HCT116 (cell line): ENCODE results near the gene SMC4. TPM values are rescaled to one million over a fixed set of nuclear protein-coding genes. Genes with fewer than 3 reads are reported as not detected.

ENCODE experiments used
- ATAC-seq: fragments of 200-7000 bp; cut with Tn5 transposase; 2 replicates; pipeline ENCODE4 v1.9.1; 2020; ENCODE audit warnings: mild to moderate bottlenecking, moderate library complexity
- BruUV-seq: library from RNA; stranded (reverse); fragments of 400-500 nt; replicated peaks from 2 replicates; lab custom pipeline; 2021; lab: Mats Ljungman, UMichigan
- CTCF ChIA-PET: fragments of 300-600 bp; sonication (Branson Sonifier 250); formaldehyde crosslinking; loops from one replicate; lab custom pipeline; 2021; ENCODE audit warnings: antibody characterized with exemption; lab: Charles Lee
- POLR2A ChIA-PET: fragments of 300-600, 350-600 bp; sonication (Branson Sonifier 250); formaldehyde crosslinking; loops from one replicate; lab custom pipeline; 2021; ENCODE audit warnings: antibody characterized with exemption; lab: Charles Lee
- RAD21 ChIA-PET, 2 experiments: fragments of 300-600 bp; sonication (Branson Sonifier 250); formaldehyde crosslinking; loops; one replicate each; lab custom pipeline; 2023; ENCODE audit warnings: low total read pairs in 2 of 2; ENCODE audit not compliant: uncharacterized antibody in 2 of 2, unreplicated experiment in 2 of 2, low non-redundant PET in 1 of 2; lab: Charles Lee
- DNase-seq: peaks from one replicate; pipeline ENCODE4 v3.0.0-alpha.2; 2010; ENCODE audit warnings: low read depth, low spot score
- H2AFZ ChIP-seq: fragments of 200-600 bp; shearing (Covaris generic), sonication (generic); 2 replicates; pipeline ENCODE4 v1.6.1; 2017; ENCODE audit warnings: low read depth, mixed run types, mixed read lengths, antibody characterized with exemption, low read length; ENCODE audit not compliant: poor library complexity, severe bottlenecking
- H3K27ac ChIP-seq: 2 replicates; pipeline ENCODE4 v1.5.1; 2012; ENCODE audit warnings: low read depth, low read length
- H3K27me3 ChIP-seq: fragments of 200-600 bp; sonication (generic); 2 replicates; pipeline ENCODE4 v1.6.1; 2016; ENCODE audit warnings: mixed run types, low read length, mixed read lengths; ENCODE audit not compliant: insufficient read depth
- H3K36me3 ChIP-seq, 2 experiments: fragments of 200-500 bp in 1 of 2; fragments of 200-600 bp in 1 of 2; sonication (Bioruptor generic) in 1 of 2; sonication (generic) in 1 of 2; 2 replicates each; pipeline versions ENCODE4 v1.5.1 to v1.6.1; 2014 to 2016; ENCODE audit warnings: low read length in 2 of 2, inconsistent platforms in 1 of 2, mixed read lengths in 1 of 2, mixed run types in 1 of 2; ENCODE audit not compliant: insufficient read depth in 2 of 2, control insufficient read depth in 1 of 2
- H3K4me1 ChIP-seq, 2 experiments: fragments of 200-600 bp in 1 of 2; sonication (generic) in 1 of 2; 2 replicates each; pipeline versions ENCODE4 v1.5.1 to v1.6.1; 2012 to 2017; ENCODE audit warnings: low read length in 2 of 2, inconsistent platforms in 1 of 2, mild to moderate bottlenecking in 1 of 2, mixed read lengths in 1 of 2, mixed run types in 1 of 2, moderate library complexity in 1 of 2; ENCODE audit not compliant: insufficient read depth in 2 of 2, control insufficient read depth in 1 of 2
- H3K4me2 ChIP-seq: fragments of 200-600 bp; sonication (generic); 2 replicates; pipeline ENCODE4 v1.6.1; 2017; ENCODE audit warnings: mixed run types, low read length, mixed read lengths
- H3K4me3 ChIP-seq, 2 experiments: fragments of 200-600 bp in 1 of 2; sonication (generic) in 1 of 2; replicated peaks in 1 of 2; 2 replicates each; pipeline ENCODE4 v1.5.1; 2011 to 2016; ENCODE audit warnings: low read length in 2 of 2, control low read depth in 1 of 2, low read depth in 1 of 2, mild to moderate bottlenecking in 1 of 2, mixed read lengths in 1 of 2, mixed run types in 1 of 2
- H3K79me2 ChIP-seq: fragments of 200-600 bp; sonication (generic); 2 replicates; pipeline ENCODE4 v1.6.1; 2017; ENCODE audit warnings: mild to moderate bottlenecking, mixed run types, low read length, moderate library complexity, mixed read lengths; ENCODE audit not compliant: insufficient read depth
- H3K9ac ChIP-seq: fragments of 200-600 bp; sonication (generic); 2 replicates; pipeline ENCODE4 v1.6.1; 2016; ENCODE audit warnings: low read length, mixed read lengths
- H3K9me2 ChIP-seq: fragments of 200-600 bp; sonication (generic), shearing (Covaris generic); 2 replicates; pipeline ENCODE4 v1.6.1; 2017; ENCODE audit warnings: mixed run types, mild to moderate bottlenecking, moderate library complexity; ENCODE audit not compliant: insufficient read depth
- H3K9me3 ChIP-seq, 2 experiments: fragments of 200-500 bp in 1 of 2; fragments of 200-600 bp in 1 of 2; sonication (Bioruptor generic) in 1 of 2; sonication (generic) in 1 of 2; 2 replicates each; pipeline ENCODE4 v1.6.1; 2014 to 2017; ENCODE audit warnings: low read length in 2 of 2, mixed read lengths in 2 of 2, inconsistent platforms in 1 of 2, low read depth in 1 of 2, mild to moderate bottlenecking in 1 of 2, mixed run types in 1 of 2, moderate library complexity in 1 of 2; ENCODE audit not compliant: control insufficient read depth in 1 of 2, insufficient read depth in 1 of 2
- H4K20me1 ChIP-seq: fragments of 200-600 bp; sonication (generic), shearing (Covaris generic); 2 replicates; pipeline ENCODE4 v1.6.1; 2017; ENCODE audit warnings: mixed run types, mild to moderate bottlenecking, moderate library complexity; ENCODE audit not compliant: insufficient read depth
- CBX3 ChIP-seq: IDR thresholded peaks from 2 replicates; pipeline ENCODE4 v1.6.1; 2012; ENCODE audit warnings: low read depth
- ELF1 ChIP-seq: IDR thresholded peaks from 2 replicates; pipeline ENCODE4 v1.6.1; 2012; ENCODE audit warnings: low read depth, borderline replicate concordance
- POLR2A ChIP-seq: IDR thresholded peaks from 2 replicates; pipeline ENCODE4 v1.7.0; 2011; ENCODE audit warnings: borderline replicate concordance; ENCODE audit not compliant: insufficient read depth, insufficient read length; ENCODE audit errors: extremely low read depth
- RAD21 ChIP-seq: IDR thresholded peaks from 2 replicates; pipeline ENCODE4 v1.6.1; 2012; ENCODE audit warnings: low read depth, mild to moderate bottlenecking
- SIN3A ChIP-seq: IDR thresholded peaks from 2 replicates; pipeline ENCODE4 v1.6.1; 2012; ENCODE audit warnings: low read depth
- YY1 ChIP-seq: IDR thresholded peaks from 2 replicates; pipeline ENCODE4 v1.6.1; 2011; ENCODE audit warnings: low read length, low read depth, moderate library complexity, mild to moderate bottlenecking; ENCODE audit not compliant: insufficient replicate concordance; ENCODE audit errors: extremely low read depth
- ZFX ChIP-seq: fragments of 450-650 bp; IDR thresholded peaks from 2 replicates; pipeline ENCODE4 v1.6.1; 2017
- ZNF274 ChIP-seq: fragments of 200-500 bp; sonication (Bioruptor generic); IDR thresholded peaks from 2 replicates; pipeline ENCODE4 v1.6.1; 2014; ENCODE audit warnings: mild to moderate bottlenecking, low read depth, low read length, inconsistent platforms
- intact Hi-C: fragments of 100-400 bp; cut with micrococcal nuclease; formaldehyde crosslinking; loops from 2 replicates; pipeline ENCODE4 v1.10.0; 2022
- total RNA-seq: library from RNA; stranded (reverse); gene quantifications from one replicate; pipeline ENCODE4 v1.2.1, GENCODE V29; 2021; ENCODE audit not compliant: unreplicated experiment
- TF ChIP-seq, protein P1 (sequence below): IDR thresholded peaks from 2 replicates; pipeline ENCODE4 v1.6.1; 2012; ENCODE audit warnings: low read depth
- TF ChIP-seq, protein P2 (sequence below): IDR thresholded peaks from 2 replicates; pipeline ENCODE4 v1.6.1; 2012
- TF ChIP-seq, protein P3 (sequence below): IDR thresholded peaks from 2 replicates; pipeline ENCODE4 v1.6.1; 2012

The SMC4 gene
- total RNA-seq, 1 experiment from 2014 or later: 123 TPM

DNA sequence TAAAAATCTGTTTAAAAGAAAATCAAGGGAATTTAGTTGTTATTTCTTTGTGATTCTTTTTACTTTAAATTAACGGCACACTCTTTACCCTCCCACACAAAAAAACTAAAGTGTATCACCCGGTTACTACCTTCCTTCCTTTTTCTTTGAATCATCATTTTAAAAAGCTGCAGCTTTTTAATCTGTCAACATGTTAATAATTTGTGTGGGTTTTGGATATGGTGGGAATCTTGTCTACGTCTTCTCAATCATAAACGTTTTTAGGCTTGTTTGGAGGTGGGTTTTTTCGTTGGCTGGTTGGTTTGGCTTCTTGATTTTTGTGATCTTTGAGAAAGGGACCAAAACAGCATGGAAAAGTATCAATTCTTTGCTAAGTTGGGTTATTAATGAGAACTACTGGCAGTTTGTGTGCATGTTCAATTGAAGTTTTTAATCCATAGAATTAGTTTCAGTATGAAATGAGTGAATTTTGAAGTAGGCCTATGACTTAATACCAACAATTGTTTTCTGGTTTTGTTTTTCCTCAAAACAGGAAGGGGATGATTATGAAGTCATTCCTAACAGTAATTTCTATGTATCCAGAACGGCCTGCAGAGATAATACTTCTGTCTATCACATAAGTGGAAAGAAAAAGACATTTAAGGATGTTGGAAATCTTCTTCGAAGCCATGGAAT is 4.5 kb downstream of the SMC4 start (continued):
- TF ChIP-seq SIN3A: no peak
- no peak for TF ChIP-seq RAD21
- TF ChIP-seq POLR2A: no peak
- TF ChIP-seq, protein P1, sequence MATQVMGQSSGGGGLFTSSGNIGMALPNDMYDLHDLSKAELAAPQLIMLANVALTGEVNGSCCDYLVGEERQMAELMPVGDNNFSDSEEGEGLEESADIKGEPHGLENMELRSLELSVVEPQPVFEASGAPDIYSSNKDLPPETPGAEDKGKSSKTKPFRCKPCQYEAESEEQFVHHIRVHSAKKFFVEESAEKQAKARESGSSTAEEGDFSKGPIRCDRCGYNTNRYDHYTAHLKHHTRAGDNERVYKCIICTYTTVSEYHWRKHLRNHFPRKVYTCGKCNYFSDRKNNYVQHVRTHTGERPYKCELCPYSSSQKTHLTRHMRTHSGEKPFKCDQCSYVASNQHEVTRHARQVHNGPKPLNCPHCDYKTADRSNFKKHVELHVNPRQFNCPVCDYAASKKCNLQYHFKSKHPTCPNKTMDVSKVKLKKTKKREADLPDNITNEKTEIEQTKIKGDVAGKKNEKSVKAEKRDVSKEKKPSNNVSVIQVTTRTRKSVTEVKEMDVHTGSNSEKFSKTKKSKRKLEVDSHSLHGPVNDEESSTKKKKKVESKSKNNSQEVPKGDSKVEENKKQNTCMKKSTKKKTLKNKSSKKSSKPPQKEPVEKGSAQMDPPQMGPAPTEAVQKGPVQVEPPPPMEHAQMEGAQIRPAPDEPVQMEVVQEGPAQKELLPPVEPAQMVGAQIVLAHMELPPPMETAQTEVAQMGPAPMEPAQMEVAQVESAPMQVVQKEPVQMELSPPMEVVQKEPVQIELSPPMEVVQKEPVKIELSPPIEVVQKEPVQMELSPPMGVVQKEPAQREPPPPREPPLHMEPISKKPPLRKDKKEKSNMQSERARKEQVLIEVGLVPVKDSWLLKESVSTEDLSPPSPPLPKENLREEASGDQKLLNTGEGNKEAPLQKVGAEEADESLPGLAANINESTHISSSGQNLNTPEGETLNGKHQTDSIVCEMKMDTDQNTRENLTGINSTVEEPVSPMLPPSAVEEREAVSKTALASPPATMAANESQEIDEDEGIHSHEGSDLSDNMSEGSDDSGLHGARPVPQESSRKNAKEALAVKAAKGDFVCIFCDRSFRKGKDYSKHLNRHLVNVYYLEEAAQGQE: no peak
- TF ChIP-seq ELF1: no peak
- TF ChIP-seq YY1: no peak
- TF ChIP-seq CBX3: no peak

DNA sequence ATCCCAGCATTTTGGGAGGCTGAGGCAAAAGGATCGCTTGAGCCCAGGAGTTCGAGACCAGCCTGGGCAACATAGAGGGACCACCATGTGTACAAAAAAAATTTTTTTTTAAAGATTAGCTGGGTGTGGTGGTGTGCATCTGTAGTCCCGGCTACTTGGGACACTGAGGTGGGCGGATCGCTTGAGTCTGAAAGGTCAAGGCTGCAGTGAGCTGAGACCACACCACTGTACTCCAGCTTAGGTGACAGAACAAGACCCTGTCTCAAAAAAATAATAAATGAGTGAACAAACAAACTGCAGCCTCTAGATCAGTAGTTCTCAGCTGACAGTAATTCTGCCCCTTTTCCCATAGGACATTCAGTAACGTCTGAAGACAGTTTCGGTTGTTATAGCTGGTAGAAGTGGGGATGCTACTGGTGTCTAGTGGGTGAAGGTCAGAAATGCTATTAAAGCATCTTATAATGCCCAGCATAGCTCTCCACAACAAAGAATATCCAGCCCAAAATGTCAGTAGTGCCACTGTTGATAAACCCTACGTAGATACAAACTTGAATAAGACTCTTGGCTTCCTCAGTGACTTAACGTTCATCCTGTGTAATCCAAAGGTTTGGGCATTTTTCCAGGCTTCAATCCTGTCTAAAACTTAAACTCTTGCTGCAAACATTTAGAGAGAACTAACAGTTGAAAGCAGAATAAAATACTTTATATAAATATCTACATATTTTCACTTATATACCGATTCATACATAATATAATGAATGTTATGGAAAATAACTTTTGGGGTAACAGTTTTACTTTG is 10.6 kb downstream of the SMC4 start:
- H3K4me1 ChIP-seq: no peaks in the 10 kb centered on the region
- peaks cover 100% of the 10 kb centered on the region for H3K79me2 ChIP-seq
- no peaks in the 10 kb centered on the region for H3K9me3 ChIP-seq
- ATAC-seq (no peak), DNase-seq (no peak)
- CTCF ChIA-PET: interaction anchor here (0.9 kb wide), 1 partner anchor 247 kb away, joined by 4 read pairs; no protein-coding TSS in a partner anchor
- intact Hi-C loops: loop anchor here (5.0 to 10.0 kb wide), 3 partner anchors 525 to 1143 kb away; no protein-coding TSS in a partner anchor
- RAD21 ChIA-PET: no interaction called here
- no peak overlapping the region for H3K9ac ChIP-seq
- H3K27me3 ChIP-seq: no peaks in the 10 kb centered on the region
- H4K20me1 ChIP-seq: peaks cover 9% of the 10 kb centered on the region; the same call in 1 of the 2 replicates
- no peak overlapping the region for H3K27ac ChIP-seq
- no peak overlapping the region for H3K4me3 ChIP-seq
- H2AFZ ChIP-seq: no peak overlapping the region
- peaks cover 34 to 57% of the 10 kb centered on the region in 2 experiments for H3K36me3 ChIP-seq
- POLR2A ChIA-PET: no interaction called here
- no peak overlapping the region for H3K4me2 ChIP-seq
- BruUV-seq: no TSS peak
- no peaks in the 10 kb centered on the region for H3K9me2 ChIP-seq
- TF ChIP-seq ZNF274 (no peak), POLR2A (no peak), ELF1 (no peak), CBX3 (no peak), SIN3A (no peak), ZFX (no peak), YY1 (no peak)
- TF ChIP-seq, protein P1: no peak
- TF ChIP-seq, protein P2, sequence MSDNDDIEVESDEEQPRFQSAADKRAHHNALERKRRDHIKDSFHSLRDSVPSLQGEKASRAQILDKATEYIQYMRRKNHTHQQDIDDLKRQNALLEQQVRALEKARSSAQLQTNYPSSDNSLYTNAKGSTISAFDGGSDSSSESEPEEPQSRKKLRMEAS: no peak
- TF ChIP-seq, protein P3, sequence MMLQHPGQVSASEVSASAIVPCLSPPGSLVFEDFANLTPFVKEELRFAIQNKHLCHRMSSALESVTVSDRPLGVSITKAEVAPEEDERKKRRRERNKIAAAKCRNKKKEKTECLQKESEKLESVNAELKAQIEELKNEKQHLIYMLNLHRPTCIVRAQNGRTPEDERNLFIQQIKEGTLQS: no peak
